HG02678 (cell line): Measurements from ENCODE around the gene ACBD4.

ENCODE experiments used
- ATAC-seq: cut with Tn5 transposase; IDR thresholded peaks from one replicate; pipeline ENCODE4 v1.9.1; 2021; ENCODE audit warnings: mild to moderate bottlenecking, moderate library complexity; ENCODE audit not compliant: unreplicated experiment

Gene ACBD4

DNA sequence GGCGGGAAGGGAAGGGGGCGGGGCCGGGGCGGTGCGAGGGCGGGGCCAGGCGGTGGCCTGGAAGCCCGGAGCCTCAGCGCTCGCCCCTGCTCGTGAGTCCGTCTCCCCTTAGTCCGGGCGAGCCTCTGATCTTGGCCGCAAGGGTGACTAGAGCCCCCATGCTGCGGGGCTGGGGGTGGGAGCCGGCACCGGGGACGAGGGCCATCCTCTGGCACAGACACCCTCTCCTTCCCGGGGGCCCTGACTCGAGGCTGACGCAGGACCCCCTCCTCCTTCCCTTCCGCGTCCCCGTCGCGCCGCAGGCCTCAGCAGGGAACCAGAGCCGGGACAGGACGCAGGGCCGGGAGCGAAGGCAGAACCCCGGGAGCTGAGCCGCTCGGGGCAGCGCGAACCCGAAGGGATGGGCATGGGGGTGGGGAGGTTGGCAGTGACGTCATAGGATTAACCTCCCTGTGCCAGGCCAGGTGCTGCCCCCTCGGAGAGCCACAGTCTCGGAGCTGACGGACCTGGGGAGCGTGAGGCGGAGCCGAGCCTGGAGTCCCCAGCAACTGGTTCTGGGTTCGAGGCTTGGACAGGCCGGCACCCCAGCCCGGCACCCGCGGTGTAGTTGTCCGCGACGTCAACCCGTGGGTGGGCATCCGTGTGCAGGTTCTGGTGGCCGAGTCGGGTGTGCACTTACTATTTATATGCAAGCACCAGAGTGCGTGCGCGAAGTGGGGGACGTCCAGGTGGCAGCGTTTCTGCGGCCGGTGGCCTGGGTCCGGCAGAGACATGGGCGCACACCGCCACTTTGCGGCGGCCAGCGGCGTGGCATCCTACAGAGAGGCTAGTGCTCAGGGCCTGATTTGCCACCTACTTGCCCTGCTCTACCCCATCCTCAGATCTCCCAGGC, 2.7 kb upstream of the ACBD4 start:
- peak; percentile 35 for ATAC-seq

- ATAC-seq: no peak
These were observed 698 bp downstream of the ACBD4 start for GRCh38 chr17:45135978-45136791.

GRCh38 chr17:45136846-45137560, 1.5 kb downstream of the ACBD4 start:
- no peak for ATAC-seq

- no peak for ATAC-seq
These were observed 2.2 kb downstream of the ACBD4 start for GRCh38 chr17:45137561-45138305.

GRCh38 chr17:45138911-45139532, 3.5 kb downstream of the ACBD4 start:
- no peak for ATAC-seq

DNA sequence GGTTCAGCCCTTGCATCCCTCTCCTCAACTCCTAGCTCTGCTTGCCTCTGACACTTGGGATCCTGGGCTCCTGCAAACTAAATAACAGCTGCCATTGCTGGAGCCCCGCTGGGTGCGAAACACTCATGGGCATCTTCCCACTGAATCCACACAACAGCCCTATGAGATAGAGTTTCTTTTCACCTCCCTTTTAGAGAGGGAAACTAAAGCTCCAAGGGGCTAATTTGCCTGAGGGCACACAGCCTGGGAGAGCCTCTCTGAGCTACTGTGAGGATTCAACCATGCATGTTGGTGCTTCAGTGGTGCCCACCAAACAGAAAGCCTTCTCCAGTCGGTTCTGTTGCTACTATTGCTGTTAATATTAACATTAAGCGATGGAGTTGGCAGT, 4.0 kb downstream of the ACBD4 start:
- no peak for ATAC-seq

DNA sequence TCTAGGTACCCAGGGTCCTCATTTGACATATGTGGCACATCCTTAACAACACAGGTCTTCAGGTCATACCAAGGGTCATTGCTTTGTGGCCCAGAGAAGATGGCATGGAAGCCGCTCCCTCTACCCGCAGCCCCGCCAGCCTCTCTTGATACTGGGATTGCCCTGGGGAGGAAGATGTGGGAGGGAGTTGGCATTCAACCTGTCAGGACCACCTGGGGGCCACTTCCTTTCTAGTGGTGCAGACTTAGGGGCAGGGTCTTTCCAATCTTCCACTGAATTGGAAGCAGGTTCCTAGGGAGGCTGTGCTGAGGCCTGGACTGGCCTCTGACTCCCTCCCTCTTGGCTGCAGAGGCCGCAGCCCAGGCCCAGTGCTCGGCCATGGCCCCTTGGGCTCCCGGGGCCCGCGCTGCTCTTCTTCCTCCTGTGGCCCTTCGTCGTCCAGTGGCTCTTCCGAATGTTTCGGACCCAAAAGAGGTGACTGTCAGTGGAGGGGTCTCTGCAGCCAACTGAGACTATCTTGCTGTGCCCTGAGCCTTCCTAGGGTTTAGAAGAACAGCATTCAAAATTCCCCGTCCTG, 7.7 kb downstream of the ACBD4 start:
- no peak for ATAC-seq

- no peak for ATAC-seq
These were observed 8.3 kb downstream of the ACBD4 start for GRCh38 chr17:45143767-45144198.

DNA sequence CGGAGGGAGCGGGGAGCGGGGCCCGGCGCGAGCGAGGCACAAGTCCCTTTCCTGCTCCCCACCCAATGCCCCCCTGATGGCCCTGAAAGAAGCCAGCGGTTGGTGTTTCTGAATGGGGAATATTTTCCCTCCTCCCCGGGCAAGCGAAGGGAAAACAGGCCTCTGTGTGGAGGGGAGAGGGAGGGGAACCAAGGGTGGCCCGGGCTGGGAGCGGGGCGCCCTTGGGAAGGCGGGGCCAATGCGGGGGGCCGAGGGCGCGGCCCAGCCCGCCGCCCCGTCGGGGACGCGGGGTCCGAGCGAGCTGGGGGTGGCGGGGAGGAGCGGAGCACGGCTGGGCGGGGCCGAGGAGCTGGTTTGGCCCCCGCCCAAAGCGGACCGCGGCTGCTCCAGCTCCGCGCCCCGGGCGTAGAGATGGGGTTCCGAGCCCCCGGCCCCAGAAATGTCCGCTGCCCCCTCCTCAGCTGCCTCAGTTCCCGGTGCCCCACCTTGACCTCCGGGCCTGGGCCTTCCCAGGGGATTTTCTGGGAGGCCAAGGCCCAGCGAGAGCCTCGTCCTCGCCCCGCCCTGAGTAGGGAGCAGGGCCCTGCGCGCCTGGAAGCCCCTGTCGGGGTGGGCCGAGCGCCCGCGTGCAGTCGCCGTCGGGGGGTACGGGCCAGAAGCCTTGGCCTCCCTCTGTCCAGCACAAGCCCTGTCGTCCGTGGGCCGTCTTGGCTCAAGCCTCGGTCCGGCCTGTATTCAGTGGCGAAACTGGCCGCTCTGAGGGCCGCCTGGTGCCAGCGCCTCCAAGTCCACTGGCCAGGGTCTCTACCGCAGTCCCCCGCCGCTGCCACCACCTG, 8.9 kb downstream of the ACBD4 start:
- no peak for ATAC-seq

GRCh38 chr17:45145035-45145389, 9.5 kb downstream of the ACBD4 start:
- no peak for ATAC-seq

DNA sequence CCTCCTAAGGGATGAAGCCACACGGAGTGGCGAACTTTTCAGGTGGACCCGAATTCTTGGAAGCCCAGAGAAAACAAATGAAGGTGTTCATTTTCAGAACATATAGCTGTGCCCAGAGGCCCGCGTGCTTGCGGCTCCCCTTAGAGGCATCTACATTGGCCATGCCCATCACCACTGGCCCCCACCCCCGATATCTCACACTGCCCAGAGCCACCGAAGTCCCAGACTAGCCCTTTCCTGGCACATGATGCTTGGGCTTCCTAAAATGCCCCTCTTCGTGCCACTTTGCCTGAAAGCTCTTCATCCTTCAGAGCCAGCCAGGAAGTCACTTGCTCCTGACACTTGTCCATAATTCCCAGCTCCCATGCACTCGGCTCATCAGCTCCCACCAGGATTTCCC, 10.7 kb downstream of the ACBD4 start:
- no peak for ATAC-seq

DNA sequence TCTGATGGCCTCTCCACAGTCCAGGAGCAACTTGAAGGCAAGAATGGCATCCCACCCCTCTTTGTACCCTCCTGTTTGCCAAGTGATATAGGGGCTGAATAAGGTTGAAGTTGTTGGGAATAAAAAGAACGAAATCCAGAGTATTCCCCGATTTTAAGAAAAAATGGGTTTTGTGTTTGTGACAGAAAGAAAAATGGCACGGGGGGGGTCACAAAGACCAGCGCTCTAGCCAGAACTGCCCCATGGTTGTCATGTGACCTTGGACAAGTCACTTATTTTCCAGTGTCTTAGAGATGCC, 11.1 kb downstream of the ACBD4 start:
- no peak for ATAC-seq

- no peak for ATAC-seq
These were observed 11.5 kb downstream of the ACBD4 start for GRCh38 chr17:45146890-45147580.

DNA sequence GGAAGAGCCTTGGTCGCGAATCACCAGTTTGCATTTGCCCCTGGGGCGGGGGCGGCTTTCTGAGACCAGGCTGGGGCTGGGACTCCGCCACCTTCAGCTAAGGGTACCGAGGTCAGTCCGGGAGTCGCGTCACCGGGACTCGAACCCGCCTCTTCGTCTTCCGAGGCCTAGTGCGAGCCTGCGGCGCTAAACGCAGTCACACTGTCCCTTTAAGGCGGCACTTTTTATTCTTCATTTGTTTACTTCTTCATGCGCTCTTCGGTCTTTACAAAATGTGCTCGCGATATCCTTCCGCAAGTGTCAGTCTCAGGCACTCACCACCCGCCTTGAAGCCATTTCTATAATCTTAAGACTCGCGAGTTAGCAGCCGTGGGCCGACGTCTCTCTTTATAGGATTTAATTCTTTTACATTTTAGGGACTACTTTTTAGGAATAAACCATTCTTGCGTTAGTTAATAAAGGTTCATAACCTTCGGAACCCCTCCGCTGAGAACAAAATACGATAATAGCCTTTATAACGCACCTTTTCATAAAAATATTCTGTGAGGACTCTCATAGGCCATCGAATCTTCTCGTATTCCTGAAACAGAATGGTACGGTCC, 12.2 kb downstream of the ACBD4 start:
- ATAC-seq: no peak

DNA sequence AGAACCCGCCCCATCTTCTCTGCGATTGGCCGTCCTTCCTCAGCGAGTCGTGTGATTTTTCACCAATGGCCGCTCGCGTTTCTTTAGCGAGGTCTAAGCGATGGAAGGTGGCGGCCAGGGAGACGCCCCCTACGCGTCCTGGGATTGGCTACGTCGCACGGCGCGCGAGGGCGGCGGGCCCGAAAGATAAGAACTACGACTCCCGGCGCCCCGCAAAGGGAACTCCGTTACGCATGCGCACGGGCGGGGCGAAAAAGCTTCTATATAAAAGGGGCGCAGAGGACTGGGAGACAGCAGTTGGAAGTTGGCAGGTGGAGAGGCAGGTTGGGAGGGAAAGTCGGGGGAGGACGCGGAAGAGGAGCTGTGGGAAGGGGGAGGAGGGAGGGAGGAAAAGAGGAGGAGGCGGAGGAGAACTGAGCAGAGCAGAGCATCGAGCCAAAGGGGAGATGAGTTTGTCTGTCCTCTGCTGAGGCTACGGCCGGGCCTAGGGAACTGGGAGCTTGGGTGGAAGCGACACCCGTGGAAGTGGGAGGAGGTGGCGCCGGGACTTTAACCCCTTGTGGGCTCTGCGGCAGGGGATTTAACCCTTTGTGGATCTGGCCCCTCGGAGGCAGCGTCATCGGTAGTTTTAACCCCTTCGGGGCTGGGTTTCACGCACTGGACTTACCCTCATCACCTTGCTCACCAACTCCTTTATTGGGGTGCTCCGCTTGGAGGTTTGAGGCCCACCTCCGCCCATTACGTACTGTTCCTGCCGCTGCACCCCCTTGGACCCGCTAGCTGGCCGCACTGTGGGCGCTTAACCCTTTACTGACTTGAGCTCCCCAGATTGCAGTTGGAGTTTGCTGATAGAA, 12.9 kb downstream of the ACBD4 start, which contains the start of gene HEXIM1:
Gene HEXIM1 (plus strand): TSS at position 293 of the 854 bp plus-strand sequence. CDS start 716 bp downstream, outside the sequence.
- peak; percentile 73 for ATAC-seq

GRCh38 chr17:45149037-45149668, 13.7 kb downstream of the ACBD4 start:
- peak; percentile 24 for ATAC-seq
